ENCODE results near the gene MKLN1.
"Not testable (repeated sequence)": the region's sequence is repeated elsewhere in the genome, so short reads cannot be mapped to it uniquely, and the experiment has no call there.

The MKLN1 gene

DNA sequence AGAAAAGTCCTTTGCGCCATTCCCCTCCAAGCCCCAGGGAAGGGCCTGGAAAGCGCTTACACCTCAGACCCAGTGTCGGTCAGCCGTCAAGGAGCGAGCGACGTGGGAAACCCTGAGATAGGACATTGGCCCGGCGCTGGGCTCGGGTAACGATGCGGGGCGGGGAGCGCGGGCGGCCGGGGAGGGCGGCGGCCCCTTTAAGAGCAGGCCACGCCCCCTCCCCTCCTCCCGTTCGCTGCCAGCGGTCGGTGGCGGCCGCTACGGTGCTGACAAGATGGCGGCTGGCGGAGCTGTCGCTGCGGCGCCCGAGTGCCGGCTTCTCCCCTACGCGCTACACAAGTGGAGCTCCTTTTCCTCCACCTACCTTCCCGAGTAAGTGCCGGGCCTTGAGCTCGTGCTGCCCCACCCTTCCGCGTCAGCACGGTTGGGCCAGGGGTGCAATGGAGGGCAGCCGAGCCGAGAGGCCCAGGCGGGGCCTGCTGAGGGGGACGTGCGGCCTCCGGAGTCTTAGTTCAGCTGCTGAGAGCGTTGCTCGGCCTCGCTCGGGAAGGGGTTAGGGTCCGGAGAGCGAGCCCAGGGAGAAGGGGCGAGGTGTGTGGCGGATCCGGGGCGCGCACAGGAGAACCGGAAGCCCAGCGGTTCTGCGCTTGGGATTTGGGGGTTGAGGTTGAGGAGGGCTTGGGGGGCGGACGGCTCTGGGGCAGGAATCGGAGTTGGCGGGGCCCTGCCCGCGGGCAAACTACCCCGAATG lies at the start of gene MKLN1:
TSS of gene MKLN1 (plus strand) at position 251 of the 751 bp plus-strand sequence. CDS start at position 275, 24 bp downstream.
- DNase-seq: peak; percentile 87

DNA sequence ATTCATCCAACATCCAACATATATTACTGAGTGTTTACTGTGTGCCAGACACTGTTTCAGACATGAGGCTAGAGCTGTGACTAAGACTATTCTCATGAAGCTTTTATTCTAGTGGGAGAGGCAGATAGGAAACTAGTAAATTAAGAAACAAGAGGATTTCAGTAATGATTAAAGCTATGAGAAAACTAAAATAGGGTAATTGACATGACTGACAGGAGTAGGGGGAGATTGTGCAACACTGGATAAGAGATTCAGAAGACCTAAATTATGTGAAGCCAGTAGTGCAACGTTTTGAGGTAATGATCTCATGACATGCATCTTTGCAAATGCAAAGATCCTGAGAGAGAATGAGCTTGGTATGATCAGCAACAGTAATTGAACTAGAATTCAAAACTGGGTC lies 48.6 kb upstream of the MKLN1 start:
- no peak for DNase-seq

DNA sequence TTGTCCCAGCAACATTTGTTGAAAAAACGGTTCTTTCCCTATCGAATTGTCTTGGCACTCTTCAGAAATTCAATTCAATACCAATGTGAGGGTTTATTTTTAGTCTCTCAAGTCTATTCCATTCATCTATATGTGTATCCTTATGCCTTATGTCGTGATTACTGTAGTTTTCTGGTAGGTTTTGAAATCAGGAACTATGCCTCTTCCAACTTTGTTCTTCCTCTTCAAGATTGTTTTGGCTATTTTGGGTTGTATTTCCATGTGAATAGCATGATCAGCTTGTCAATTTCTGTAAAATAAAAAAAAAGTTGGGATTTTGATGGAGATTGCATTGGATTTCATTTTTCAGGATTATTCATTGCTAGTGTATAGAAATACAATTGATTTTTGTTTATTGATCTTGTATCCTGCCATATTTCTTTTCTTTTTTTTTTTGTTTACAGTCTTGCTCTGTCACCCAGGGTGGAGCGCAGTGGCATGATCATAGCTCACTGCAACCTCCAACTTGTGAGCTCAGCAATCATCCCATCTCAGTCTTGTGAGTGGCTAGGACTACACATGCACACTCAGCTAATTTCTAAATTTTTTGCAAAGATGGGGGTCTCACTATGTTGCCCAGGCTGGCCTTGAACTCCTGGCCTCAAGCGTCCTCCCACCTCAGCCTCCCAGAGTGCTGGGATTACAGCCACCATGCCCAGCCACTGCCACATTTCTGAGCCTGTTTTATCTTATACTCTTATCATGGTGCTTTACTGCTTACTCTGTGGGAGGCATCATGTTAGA lies 46.2 kb upstream of the MKLN1 start:
- no peak for DNase-seq

DNA sequence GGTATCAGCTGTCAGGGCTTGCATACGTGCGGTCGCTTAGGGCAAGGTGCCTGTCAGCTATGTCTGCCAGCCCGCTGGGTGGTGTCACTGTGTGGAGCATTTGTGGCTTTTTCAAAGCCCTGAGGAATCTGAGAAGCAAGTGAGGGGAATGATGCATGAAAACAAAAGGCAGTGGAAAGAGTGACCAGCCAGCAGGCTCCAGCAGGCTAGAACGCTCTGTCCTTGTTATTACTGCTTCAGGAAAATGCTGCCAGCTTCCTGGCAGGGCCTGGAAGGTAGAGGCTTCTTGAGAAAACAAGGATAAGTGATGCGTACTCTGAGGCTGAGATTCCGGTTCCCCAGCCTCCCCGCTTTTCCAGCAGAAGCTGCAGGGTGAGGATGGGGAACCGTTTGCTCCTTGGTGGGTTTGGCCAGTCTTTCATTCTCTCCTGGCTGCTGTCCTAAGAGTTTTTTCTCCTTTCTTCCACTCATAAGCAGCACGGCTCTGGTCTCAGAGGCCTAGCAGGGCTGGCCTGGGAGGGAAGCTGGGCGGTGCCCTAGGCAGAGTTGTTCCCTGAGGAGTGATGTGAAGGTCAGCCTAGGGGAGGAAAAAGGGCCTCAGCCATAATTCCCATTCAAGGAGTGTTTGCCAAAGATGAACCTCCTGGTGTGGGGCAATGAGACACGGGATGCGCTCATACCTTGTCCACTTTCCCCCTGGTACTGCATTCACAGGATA lies 42.8 kb upstream of the MKLN1 start:
- no peak for DNase-seq

DNA sequence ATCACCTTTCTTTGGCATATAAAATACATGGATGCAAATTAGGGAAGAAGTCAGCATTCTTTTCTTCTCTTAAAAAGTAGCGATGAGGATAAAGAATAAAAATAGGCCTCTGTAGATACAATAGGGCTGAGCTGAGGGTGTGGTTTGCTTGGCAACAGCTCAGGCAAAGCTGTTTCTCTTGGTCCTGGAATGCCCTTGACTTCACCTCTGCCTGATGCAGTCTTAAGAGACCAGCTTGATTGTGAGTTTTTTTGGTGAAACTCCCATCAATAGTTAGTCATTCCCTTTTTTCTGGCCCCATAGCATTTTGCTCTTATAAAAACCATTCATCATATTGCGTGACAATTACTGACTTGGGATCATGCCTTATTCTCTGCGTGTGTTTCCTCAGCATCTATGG lies 42.1 kb upstream of the MKLN1 start:
- peak; percentile 28 for DNase-seq

DNA sequence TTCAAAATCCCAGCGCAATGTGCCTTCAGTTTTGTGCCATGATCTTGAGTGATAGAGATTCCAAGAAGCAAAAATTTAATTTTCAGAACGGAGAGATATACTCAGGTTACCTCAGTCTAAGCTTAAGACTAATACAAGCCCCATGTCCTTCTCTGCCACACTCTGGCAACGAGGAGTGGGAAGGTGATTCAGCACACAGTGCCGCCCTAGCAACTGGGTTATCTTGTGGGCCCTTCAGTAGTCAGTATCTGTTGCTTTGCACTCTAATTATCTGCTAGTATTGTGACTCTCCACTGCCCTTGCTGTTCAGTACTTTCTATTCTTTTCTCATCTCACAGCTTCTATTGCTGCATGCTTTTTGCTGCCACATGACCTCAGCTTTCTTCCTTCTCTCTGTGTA lies 39.2 kb upstream of the MKLN1 start:
- DNase-seq: no peak

DNA sequence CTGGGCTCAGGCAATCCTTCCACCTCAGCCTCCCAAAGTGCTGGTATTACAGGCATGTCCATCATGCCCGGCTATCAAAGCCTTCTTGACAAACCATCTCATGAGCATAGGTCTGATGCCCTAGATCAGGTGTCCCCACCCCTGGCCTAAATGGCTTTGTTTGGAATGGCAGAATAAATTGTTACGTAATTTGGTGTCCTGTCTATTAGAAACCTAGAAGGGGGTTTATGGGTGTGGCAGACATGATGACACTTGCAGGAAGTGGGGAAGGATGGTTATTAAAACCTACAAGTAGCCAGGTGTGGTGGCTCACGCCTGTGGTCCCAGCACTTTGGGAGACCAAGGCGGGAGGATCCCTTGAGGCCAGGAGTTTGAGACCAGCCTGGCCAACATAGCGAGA lies 38.6 kb upstream of the MKLN1 start:
- DNase-seq: no peak

DNA sequence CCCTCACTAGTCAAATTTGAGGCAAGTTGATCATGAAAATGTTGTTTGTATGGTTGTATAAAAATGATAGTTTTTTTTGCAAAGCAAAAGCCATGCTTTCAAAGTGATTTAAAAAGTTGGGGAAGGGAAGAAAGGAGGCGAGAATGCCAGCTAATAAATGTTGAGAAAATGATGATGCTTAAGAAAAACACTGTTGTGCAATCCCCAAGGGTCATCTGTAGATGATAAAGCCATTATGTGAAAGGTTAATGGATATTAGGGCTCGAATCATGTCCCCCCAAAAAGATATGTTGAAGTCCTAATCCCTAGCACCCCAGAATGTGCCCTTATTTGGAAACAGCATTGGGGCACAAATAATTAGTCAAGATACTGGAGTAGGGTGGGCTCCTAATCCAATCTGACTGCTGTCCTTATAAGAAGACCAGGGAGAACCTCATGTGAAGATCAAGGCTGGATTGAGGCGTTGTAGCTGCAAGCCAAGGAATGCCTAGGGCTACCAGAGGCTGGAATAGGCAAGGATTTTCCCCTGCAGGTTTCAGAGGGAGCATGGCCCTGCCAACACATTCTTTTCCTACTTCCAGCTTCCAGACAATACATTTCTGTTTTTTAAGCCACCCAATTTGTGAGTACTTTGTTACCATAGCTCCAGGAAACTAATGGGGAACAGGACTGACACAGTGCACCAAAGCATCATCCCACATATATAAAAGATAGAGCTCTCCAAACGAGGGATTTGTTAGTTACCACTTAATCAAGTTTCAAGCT lies 35.4 kb upstream of the MKLN1 start:
- DNase-seq: no peak

DNA sequence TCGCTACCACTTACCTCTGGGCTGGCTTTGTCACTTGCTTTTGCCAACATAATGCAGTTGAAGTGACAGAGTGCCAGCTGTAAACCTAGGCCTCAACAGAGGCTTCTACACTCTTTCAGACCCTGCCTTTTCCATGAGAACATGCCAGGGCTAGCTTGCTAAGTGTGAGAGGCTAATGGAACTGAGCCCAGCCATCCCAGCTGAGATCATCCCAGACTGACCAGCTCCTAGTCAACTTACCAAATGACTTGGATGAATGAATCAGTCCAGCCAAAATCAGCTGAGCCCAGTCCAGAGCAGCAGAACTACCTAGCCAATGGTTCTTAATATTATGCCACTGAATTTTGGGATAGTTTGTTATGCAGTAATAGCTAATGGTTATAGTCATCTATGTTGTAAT lies 34.7 kb upstream of the MKLN1 start:
- peak; percentile 15 for DNase-seq

DNA sequence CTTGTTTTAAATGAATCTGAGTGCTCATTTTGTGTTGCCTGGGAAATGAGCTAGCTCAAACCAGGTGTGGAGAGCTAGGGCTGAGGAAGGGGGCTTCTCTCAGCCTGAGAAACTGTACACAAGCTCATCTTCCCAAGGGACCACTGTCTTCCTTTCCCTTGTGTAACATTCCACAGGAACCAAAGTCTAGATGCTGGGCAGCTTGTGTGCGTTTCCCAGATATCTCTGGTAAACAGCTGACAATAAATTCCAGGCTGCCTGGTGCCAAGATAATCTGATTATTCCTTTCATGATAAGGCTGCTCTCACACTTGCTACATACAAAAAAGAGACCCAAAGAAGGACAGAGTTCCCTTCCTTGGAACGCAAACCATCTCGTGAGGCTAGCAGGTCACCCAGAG lies 33.1 kb upstream of the MKLN1 start:
- no peak for DNase-seq

DNA sequence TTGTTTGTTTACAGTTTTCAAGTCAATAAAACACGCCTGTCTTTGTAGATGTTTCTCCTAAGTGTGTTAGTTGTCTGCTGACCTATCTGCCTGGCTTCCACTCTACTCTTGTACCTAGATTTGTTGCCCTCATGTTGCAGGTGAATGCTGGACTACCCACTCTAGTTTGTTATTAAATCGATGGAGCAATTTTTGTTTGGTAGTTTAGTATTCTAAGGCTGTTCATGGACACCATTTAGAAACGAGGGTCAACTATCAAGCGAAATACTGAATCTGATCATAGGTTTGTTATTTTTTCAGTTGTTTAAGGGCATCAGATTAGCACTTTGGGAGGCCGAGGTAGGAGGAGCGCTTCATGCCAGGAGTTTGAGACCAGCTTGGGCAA lies 29.1 kb upstream of the MKLN1 start:
- no peak for DNase-seq

DNA sequence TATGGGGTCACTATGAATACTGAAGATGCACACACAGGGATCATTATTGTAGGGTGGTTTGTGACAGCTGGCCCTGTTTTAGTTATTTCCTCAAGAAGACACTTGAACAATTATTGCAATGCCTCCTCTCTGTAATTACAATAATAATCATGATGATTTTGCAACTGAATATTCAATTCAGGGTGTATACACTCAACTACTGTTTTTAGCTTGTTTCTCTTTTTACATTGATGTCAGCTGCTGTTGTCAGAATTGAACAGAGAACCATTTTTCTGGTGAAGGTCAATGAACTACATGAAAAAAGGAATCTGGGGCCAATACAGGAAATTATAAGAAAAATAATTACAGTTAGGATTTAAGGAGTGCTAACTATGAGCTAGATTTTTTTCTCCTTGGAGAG lies 28.6 kb upstream of the MKLN1 start:
- DNase-seq: no peak

DNA sequence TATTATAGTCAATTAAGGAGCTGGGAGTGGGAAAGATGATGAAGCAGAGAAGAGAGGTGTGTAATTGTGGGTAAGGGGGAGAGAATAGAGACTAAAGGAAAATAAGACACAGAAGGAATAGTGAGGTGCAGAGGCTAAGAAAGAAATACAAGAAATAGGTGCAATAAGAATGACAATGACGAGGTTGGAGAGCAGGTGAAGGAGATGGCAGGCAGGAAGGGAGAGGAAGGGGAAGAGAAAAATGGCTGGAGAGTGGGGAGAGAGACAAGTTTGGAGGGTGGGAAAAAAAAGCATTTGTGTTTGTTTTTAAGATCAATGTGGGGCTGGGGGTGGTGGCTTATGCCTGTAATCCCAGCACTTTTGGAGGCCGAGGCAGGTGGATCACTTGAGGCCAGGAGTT lies 27.6 kb upstream of the MKLN1 start:
- no peak for DNase-seq

DNA sequence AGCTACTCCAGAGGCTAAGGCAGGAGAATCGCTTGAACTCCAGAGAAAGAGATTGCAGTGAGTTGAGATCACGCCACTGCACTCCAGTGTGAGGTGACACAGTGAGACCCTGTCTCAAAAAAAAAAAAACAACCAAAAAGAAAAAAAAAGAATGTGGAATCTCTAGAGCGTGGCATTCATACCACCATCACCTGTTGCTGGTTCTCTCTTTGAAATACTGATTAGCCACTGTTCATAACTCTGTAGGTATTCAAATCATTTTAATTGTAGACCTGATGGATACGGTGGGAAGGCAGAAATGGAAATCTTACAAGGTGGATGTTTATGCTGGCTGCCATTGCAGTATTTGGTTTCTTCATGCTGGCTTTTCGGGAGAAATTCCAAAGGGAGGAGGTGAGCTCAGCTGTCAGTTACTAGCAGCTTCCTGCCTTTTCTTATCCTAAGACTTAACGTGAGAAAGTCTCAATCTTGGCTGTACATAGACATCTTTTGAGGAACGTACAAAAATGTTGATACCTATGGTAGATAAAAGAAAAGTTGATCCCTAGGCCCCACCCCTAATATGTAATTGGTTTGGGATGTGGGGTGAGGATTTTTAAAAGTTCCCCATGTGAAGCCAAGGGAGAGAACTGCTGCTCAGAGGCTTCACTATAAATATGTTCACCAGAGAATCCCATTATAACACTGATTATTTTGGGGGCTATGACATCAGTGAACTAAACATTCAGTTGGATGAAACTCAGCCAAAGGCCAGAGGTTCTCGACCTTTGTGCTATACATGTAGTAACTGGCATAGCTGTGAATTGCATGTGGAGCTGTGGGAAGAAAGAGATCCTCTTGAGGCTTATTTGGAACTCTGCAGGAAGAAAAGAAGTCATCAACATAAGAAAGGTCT lies 26.9 kb upstream of the MKLN1 start:
- peak; percentile 11 for DNase-seq

DNA sequence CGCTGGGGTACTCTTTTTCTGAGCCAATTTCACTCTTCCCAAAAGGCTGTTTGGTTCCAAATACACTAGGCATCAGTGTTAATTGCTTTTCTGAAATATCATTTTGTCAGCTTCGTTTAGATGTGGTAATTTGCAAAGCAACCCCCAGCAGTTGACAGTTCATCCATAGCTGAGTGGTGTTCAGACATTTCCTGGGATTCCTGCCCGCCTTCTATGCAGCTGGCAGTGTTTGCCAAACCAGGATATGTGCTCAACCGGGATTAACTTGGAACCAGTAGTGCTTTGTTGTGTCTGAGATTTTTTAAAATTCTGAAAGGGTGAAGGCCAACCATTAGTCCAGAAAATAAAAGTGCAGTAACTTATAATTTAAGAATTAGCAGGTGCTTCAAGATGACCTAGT lies 25.2 kb upstream of the MKLN1 start:
- DNase-seq: no peak

DNA sequence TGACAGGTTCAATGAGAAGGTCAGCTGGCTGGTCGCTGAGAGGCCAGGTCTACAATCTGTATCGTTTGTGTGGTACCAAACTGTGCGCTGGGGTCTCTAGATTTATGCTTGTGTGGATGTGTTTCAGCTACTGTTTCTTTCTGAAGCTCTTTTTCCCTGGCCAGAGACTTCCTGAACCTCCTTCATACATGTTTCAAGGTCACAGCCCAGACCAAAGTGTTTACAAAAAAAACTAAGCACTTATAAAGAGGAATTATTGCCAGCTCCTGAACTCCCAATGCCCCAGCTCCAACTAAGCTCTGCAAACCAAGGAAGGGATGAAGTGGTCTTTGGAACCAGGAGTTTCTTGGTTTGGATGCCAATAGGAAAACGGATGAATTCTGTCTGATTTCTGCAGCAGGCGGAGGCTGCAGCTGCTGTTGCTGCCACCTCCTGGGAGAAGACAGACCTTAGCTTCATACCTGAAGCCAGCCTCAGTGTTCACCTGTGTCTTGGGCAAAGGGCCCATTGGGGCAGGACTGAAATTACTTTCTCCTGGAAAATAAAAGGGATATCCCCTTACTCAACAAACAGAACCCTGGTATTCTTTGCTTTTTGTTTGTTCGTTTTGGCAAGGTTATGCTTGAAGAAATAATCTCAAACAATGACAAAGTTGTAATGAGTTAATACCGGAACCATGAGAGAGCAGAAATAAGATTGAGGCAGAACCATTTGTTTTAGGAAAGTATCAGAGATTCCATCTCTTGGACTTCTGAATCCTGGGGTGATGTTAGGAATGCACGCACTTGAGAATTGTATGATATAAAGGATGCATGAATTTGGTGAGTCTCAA lies 24.6 kb upstream of the MKLN1 start:
- DNase-seq: peak; percentile 16

DNA sequence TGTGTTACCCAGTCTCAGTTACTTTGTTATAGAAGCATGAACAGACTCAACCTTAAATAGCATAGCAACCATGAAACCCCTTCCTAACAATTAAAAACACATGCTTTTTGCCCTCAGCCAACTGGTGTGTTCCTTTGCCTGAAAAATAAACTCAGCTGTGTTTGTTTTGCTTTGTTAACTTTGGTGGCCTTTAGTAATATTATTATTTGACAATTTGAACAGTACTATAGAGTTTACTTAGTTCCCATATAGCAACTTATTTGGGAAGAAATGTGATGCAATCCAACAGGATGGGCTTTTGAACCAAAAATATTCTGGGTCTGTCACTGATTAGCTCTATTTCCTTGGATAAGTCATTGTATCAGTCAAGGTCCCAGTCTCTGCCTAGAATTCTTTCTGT lies 22.5 kb upstream of the MKLN1 start:
- no peak for DNase-seq

DNA sequence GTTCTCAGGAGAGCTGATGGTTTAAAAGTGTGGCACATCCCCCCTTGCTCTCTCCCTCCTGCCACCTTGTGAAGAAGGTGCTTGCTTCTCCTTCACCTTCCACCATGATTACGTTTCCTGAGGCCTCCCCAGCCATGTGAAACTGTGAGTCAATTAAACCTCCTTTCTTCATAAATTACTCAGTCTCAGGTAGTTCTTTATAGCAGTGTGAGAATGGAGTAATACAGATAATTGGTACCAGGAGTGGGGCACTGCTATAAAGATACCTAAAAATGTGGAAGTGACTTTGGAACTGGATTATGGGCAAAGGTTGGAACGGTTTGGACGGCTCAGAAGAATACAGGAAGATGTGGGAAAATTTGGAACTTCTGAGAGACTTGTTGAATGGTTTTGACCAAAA lies 21.6 kb upstream of the MKLN1 start:
- DNase-seq: not testable (repeated sequence)

DNA sequence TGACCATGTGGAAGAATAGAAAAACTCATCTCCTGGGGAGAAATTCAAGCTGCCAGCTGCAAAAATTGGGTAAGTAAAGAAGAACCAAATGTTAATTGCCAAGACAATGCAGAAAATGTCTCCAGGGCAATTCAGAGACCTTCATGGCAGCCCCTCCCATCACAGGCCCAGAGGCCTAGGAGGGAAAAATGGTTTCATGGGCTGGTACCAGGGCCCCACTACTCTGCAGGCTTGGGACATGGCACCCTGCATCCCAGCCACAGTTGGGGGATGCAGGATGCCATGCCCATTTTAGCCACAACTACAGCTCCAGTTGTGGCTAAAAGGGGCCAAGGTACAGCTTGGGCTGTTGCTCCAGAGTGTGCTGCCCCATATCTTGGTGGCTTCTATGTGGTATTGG lies 20.9 kb upstream of the MKLN1 start:
- DNase-seq: no peak

DNA sequence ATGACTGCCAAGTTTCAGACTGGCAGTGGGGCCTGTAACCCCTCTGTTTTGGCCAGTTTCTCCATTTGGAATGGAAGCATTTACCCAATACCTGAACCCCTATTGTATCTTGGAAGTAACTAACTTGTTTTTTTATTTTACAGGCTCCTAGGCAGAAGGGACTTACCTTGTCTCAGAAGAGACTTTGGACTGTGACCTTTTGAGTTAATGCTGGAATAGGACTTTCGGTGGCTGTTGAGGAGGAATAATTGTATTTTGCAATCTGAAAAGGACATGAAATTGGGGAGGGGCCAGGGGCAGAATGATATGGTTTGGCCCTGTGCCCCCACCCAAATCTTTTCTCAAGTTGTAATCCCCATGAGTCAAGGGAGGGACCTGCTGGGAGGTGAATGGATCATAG lies 20.0 kb upstream of the MKLN1 start:
- DNase-seq: no peak

DNA sequence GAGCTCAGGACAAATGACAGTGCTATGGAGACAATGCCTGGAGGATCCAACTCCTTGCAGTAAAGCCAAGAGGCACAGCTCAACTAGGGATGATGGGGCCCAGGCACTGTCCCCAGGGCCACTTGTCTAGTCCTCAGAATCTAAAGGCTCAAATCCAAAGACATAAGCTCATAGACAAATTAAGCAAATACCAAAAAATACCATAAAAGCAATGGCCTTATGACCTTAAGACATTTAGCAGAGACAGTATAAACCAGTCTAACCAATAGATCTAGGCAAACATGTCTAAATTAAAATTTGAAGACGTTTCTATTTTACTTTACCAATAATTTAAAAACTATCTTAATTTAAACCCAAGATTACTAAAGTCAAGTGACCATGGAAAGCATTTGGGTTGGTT lies 14.8 kb upstream of the MKLN1 start:
- DNase-seq: no peak

Data from fibroblast of skin of right quadriceps (primary cell).